Smooth muscle cell (in vitro differentiated cells): ENCODE measurements around the gene BYSL. TPM values are rescaled to one million over a fixed set of nuclear protein-coding genes. Genes with fewer than 3 reads are reported as not detected.
A peak's percentile ranks its signal among the peaks of the same experiment; 100 is the strongest.

Experiments
- DNase-seq: peaks from one replicate; lab custom pipeline; 2025; ENCODE audit not compliant: unreplicated experiment; lab: John Stamatoyannopoulos, UW
- H2AFZ ChIP-seq: fragments of 200-600 bp; sonication (generic); 2 replicates; pipeline ENCODE4 v1.6.0; 2016; ENCODE audit warnings: antibody characterized with exemption, low read depth, mild to moderate bottlenecking
- H3F3A ChIP-seq: fragments of 200-600 bp; sonication (generic); 2 replicates; pipeline ENCODE4 v1.6.0; 2017; ENCODE audit warnings: antibody characterized with exemption, low read depth
- H3K27ac ChIP-seq: fragments of 200-600 bp; sonication (generic); 2 replicates; pipeline ENCODE4 v1.5.1; 2016; ENCODE audit warnings: low read depth, mild to moderate bottlenecking
- H3K27me3 ChIP-seq: fragments of 200-600 bp; sonication (generic); 2 replicates; pipeline ENCODE4 v1.6.1; 2016; ENCODE audit warnings: low read depth, mild to moderate bottlenecking
- H3K36me3 ChIP-seq: fragments of 200-600 bp; sonication (generic); 2 replicates; pipeline ENCODE4 v1.5.1; 2016; ENCODE audit warnings: low read depth
- H3K4me1 ChIP-seq: fragments of 200-600 bp; sonication (generic); 2 replicates; pipeline ENCODE4 v1.5.1; 2016; ENCODE audit warnings: low read depth
- H3K4me2 ChIP-seq: fragments of 200-600 bp; sonication (generic); 2 replicates; pipeline ENCODE4 v1.6.0; 2016; ENCODE audit warnings: mild to moderate bottlenecking
- H3K4me3 ChIP-seq: fragments of 200-600 bp; sonication (generic); 2 replicates; pipeline ENCODE4 v1.5.1; 2016; ENCODE audit warnings: mild to moderate bottlenecking
- H3K79me2 ChIP-seq: fragments of 200-600 bp; sonication (generic); 2 replicates; pipeline ENCODE4 v1.6.0; 2016; ENCODE audit warnings: low read depth, mild to moderate bottlenecking
- H3K9ac ChIP-seq: fragments of 200-600 bp; sonication (generic); 2 replicates; pipeline ENCODE4 v1.6.0; 2016; ENCODE audit warnings: low read depth
- H3K9me3 ChIP-seq: fragments of 200-600 bp; sonication (generic); replicated peaks from 2 replicates; pipeline ENCODE4 v1.5.1; 2016; ENCODE audit warnings: low read depth
- H4K20me1 ChIP-seq: fragments of 200-600 bp; sonication (generic); 2 replicates; pipeline ENCODE4 v1.6.0; 2016; ENCODE audit warnings: low read depth
- WGBS: methylation state at CpG from one replicate; pipeline ENCODE4 v1.1.7; 2016; ENCODE audit warnings: low lambda C conversion rate; 5-methylcytosine and 5-hydroxymethylcytosine counted together
- polyA plus RNA-seq: library from polyadenylated mRNA; unstranded; fragments of >200 nt; fragmentation: Nextera tagmentation; extraction: Ambion mirVana; gene quantifications from 2 replicates; pipeline ENCODE4 v1.2.1, GENCODE V29; 2016
- total RNA-seq: library from RNA; depleted of rRNA; stranded (reverse); fragments of >200 nt; gene quantifications from 2 replicates; pipeline ENCODE4 v1.2.3, GENCODE V29; 2014
- TF ChIP-seq, protein P1 (sequence below): fragments of 200-600 bp; sonication (generic); IDR thresholded peaks from 2 replicates; pipeline ENCODE4 v1.5.1; 2017; ENCODE audit warnings: borderline replicate concordance, mild to moderate bottlenecking, antibody characterized with exemption; ENCODE audit not compliant: insufficient read depth, poor library complexity, severe bottlenecking

Gene BYSL
- total and polyA plus RNA-seq, 2 experiments from 2014 or later: 11.4 to 23.8 TPM

DNA sequence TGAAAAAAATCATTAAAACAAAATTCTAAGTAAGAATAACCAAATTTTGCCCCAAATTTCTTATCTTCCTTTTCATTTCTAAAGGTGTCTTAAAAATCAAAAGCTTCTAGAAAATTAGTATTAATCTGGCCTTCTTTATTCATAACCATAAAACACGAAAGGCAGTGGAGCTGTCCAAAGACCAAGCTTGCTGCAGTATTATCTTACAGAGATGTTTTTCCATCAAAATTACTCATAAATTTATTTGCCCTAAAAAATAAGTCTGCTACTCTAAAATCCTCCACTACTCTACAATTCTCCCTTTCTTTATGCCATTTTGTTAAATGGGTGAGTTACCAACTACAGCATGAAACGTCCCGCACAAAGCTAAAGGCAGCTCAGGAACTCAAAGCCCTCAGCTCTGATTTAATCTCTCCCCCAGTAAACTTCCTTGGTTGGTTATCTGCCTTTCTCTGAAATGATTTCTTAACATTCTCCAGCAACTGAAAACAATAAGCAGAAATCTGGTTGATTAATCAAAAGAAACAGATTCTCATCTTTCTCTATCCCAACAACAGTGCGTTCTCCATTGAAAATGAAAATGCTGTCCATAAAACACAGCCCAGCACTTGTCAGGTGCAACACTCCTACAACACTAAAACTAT lies 28.3 kb upstream of the BYSL start:
- Histone ChIP-seq H3K4me3 (no peak overlapping the region), H3K36me3 (no peaks in the 10 kb centered on the region), H3K4me1 (peaks cover 6% of the 10 kb centered on the region), H3K79me2 (no peaks in the 10 kb centered on the region), H3K9ac (no peak overlapping the region), H3K4me2 (no peak overlapping the region), H4K20me1 (peaks cover 12% of the 10 kb centered on the region), H3F3A (peaks cover 7% of the 10 kb centered on the region), H3K27me3 (no peaks in the 10 kb centered on the region), H3K9me3 (no peaks in the 10 kb centered on the region), H3K27ac (no peak overlapping the region), H2AFZ (no peak overlapping the region)
- no peak for DNase-seq
- TF ChIP-seq, protein P1, sequence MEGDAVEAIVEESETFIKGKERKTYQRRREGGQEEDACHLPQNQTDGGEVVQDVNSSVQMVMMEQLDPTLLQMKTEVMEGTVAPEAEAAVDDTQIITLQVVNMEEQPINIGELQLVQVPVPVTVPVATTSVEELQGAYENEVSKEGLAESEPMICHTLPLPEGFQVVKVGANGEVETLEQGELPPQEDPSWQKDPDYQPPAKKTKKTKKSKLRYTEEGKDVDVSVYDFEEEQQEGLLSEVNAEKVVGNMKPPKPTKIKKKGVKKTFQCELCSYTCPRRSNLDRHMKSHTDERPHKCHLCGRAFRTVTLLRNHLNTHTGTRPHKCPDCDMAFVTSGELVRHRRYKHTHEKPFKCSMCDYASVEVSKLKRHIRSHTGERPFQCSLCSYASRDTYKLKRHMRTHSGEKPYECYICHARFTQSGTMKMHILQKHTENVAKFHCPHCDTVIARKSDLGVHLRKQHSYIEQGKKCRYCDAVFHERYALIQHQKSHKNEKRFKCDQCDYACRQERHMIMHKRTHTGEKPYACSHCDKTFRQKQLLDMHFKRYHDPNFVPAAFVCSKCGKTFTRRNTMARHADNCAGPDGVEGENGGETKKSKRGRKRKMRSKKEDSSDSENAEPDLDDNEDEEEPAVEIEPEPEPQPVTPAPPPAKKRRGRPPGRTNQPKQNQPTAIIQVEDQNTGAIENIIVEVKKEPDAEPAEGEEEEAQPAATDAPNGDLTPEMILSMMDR: no peak
- WGBS: 58% methylated on average over 4 of the region's 4 CpGs

DNA sequence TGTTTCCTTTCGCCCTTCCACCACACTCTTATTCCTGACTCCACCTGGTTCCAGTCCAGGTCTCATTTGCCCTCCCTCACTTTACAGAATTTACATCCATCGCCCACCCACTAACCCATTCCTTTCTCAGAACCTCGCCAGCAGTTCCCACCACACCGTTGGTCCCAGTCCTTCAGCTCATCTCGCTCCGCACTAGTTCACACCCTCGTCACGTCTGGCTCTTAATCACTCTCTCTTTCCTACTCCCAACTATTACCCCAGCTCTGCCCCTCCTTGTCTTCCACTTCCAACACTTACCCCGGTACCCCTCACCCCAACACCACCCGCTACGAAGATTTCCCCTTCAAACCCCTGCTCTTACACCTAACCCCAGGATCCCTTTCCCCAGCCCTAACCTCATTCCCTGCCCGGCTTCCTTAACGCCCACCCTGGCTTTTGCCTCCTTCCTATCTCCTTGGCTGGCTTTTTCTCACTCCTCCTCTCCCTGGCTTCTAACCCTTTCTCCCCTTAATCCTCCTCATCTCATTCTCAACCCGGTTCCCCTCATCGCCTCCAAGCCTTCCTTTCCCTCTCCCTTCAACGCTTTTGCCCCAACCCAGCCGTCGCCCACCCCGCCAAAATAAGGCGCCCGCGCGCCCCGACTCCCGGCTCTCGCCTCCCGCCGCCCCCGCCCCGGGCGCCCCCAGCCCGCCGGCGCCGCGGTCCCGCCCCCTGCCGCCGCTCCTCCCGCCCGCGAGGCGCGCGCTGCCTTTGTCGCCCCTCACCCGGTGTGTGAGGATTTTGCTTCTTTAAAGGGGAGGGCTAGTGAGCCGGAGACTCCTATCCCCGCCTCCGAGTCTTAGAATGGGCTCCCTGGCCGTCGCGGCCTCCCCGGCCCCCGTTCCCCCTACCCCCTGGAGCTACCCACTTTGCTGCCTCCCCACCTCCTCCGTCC lies 26.7 kb upstream of the BYSL start:
- peaks cover 12% of the 10 kb centered on the region for H4K20me1 ChIP-seq
- H3K79me2 ChIP-seq: no peaks in the 10 kb centered on the region
- TF ChIP-seq, protein P1: no peak
- no peaks in the 10 kb centered on the region for H3K27me3 ChIP-seq
- H3K4me1 ChIP-seq: peaks cover 6% of the 10 kb centered on the region
- 1% methylated on average over 41 of the region's 56 CpGs for WGBS
- H3K27ac ChIP-seq: no peak overlapping the region
- peak overlapping the region; percentile 95 for H3K4me3 ChIP-seq
- H3K36me3 ChIP-seq: no peaks in the 10 kb centered on the region
- peak overlapping the region; percentile 85 for H2AFZ ChIP-seq
- no peak for DNase-seq
- peaks cover 7% of the 10 kb centered on the region for H3F3A ChIP-seq
- H3K9ac ChIP-seq: peak overlapping the region; percentile 90
- no peaks in the 10 kb centered on the region for H3K9me3 ChIP-seq
- peak overlapping the region; percentile 84 for H3K4me2 ChIP-seq

DNA sequence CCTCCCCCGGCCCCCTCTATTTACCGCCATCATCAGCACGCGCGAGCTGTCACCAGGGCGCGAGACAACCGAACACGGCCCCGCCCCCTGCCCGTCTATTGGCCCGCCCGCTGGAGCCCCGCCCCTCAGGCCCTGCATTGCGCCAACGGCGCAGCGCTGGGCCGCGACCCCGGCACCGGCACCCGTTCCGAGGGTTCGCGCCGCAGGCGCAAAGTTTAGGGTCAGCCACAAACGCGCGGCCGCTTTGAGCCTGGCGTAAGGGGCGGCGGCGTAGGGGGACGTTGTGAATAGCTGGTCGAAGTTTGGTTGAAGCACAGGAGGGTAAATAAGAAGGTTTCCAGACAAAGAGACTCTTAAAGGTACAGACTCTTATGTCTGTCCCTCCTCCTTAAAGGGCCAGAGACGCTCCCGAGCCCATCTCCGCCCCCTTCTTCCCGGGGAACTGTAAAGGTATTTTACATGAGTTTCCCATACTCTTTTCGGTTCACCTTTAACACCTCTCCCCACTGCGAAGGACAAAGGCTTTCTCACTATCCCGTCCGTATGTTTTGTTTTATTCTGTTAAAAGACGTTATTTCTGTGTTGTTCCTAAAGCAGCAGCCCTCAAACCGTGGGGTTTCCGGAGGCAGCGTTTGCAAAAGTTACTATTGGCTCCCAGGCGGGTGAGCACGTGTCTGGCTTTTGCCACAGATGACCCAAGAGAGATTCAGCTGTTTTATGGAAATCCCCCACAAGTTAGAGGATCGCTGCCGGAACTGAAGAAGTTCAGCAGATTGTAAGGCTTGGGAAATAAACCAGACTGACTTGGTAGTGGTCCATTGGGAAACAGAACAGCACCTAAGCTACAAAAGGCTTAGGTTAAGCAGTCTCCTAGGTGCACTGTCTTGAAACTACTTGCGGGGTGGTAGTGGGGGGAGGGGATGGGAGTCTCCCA lies 25.7 kb upstream of the BYSL start, which contains the start of gene USP49:
Gene USP49 (minus strand): TSS at position 76 of the 934 bp plus-strand sequence. CDS start 88,392 bp downstream, outside the sequence.
- H3K4me3 ChIP-seq: peak within 1 kb of the TSS; percentile 95
- no peaks in the 10 kb centered on the region for H3K9me3 ChIP-seq
- whole genome bisulfite sequencing: under 1% methylated on average over 41 of the region's 55 CpGs

More for the DNA sequence above, 25.7 kb upstream of the BYSL start, which contains the start of gene USP49:
- Histone ChIP-seq H3K27ac (peak within 1 kb of the TSS; percentile 64), H3F3A (peaks cover 7% of the 10 kb centered on the region), H3K79me2 (no peaks in the 10 kb centered on the region), H3K9ac (peak within 1 kb of the TSS; percentile 90), H3K4me1 (peaks cover 6% of the 10 kb centered on the region), H3K27me3 (no peaks in the 10 kb centered on the region), H3K36me3 (no peaks in the 10 kb centered on the region), H2AFZ (peak within 1 kb of the TSS; percentile 85), H4K20me1 (peaks cover 12% of the 10 kb centered on the region), H3K4me2 (peak within 1 kb of the TSS; percentile 84)
- TF ChIP-seq, protein P1: no peak
- DNase-seq: peak; percentile 80
